ENCODE data around the gene CACNA1C. TPM values are rescaled to one million over a fixed set of nuclear protein-coding genes. Genes with fewer than 3 reads are reported as not detected.

The CACNA1C gene
- total RNA-seq, 1 experiment from 2014 or later: not detected

DNA sequence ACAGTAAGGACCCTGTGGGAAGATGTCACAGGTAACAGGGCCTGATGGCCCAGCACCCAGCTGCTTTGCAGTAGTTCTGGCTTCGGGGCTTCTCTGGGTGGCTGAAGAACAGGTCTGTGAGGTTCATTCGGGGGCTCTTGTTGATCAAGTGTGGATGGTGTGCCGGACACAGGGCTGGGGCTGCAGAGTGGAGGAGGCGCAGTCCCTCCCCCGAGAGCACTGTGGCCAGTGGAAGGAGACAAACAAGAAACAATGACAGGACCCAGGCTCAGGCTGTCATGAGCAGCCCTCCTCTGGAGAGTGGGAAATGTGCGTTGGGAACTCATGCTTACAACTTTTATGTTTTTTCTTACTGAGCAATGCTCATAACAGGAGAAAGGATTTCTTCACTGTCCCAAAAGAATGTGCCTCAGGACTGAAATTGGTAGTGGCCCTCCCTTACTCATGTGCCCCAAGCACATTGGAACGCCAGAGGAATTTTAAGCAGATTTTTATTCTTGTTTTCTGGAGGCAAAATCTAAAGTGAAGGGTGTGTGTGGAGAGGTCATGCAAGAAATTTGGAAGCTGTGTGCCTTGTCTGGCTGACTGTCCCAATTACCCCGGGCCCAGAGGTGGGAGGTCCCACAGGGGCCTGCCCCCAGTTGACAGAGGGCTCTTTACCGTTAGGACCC lies 233.8 kb downstream of the CACNA1C start:
- no peaks in the 10 kb centered on the region for H3K36me3 ChIP-seq (ENCODE audit: low read depth)
- no peaks in the 10 kb centered on the region for H3K9me3 ChIP-seq (ENCODE audit: insufficient read depth, low read depth)
- no peaks in the 10 kb centered on the region for H3F3A ChIP-seq (ENCODE audit: insufficient read depth, low read depth)
- no peaks in the 10 kb centered on the region for H4K20me1 ChIP-seq (ENCODE audit: insufficient read depth)
- H3K9me2 ChIP-seq (ENCODE audit: insufficient read depth): no peaks in the 10 kb centered on the region
- ChIA-PET CTCF (no interaction called here), POLR2A (ENCODE audit: unreplicated experiment) (no interaction called here)
- H3K27me3 ChIP-seq (ENCODE audit: insufficient read depth, low read depth): peaks cover 94% of the 10 kb centered on the region
- no TSS peak for BruUV-seq (replicated peaks)
- TF ChIP-seq, protein P1, sequence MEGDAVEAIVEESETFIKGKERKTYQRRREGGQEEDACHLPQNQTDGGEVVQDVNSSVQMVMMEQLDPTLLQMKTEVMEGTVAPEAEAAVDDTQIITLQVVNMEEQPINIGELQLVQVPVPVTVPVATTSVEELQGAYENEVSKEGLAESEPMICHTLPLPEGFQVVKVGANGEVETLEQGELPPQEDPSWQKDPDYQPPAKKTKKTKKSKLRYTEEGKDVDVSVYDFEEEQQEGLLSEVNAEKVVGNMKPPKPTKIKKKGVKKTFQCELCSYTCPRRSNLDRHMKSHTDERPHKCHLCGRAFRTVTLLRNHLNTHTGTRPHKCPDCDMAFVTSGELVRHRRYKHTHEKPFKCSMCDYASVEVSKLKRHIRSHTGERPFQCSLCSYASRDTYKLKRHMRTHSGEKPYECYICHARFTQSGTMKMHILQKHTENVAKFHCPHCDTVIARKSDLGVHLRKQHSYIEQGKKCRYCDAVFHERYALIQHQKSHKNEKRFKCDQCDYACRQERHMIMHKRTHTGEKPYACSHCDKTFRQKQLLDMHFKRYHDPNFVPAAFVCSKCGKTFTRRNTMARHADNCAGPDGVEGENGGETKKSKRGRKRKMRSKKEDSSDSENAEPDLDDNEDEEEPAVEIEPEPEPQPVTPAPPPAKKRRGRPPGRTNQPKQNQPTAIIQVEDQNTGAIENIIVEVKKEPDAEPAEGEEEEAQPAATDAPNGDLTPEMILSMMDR (conservative IDR thresholded peaks at IDR 0.05): no peak
- TF ChIP-seq EZH2 (IDR thresholded peaks at IDR 0.05; ENCODE audit: low read depth): no peak
- no peak overlapping the region for H3K27ac ChIP-seq
- H2AFZ ChIP-seq: no peak overlapping the region
- no peak overlapping the region for H3K4me3 ChIP-seq
- no peaks in the 10 kb centered on the region for H3K4me1 ChIP-seq (replicated peaks; ENCODE audit: insufficient read depth)
- intact Hi-C loops (cut with micrococcal nuclease; ENCODE audit: unreplicated experiment): no loop called here
- H3K79me2 ChIP-seq (ENCODE audit: low read depth): no peaks in the 10 kb centered on the region
- DNase-seq: no peak
- no peak overlapping the region for H3K4me2 ChIP-seq

DNA sequence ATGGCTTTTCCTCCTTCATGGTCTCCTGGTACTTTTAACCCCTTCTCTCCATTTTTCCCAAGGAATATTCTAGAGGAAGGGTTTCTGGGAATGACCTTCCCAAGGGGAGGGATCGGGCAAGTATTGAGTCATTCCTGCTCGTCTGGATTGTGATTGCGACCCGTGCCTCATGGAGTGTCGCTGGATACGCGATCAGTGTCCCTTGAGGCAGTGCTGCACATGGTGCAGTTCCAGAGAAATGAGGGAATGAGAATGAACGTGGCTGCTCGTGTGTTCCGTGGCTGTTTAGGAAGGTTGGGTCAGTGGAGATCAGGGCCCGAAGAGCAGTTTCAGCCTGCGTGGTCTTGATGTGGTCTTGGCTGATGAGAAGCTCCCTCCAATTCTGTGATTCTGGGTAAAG lies 234.4 kb downstream of the CACNA1C start:
- Histone ChIP-seq H3K4me2 (no peak overlapping the region), H3K27me3 (ENCODE audit: insufficient read depth, low read depth) (peaks cover 93% of the 10 kb centered on the region), H3K4me3 (no peak overlapping the region), H3K36me3 (ENCODE audit: low read depth) (no peaks in the 10 kb centered on the region), H3F3A (ENCODE audit: insufficient read depth, low read depth) (no peaks in the 10 kb centered on the region), H3K27ac (no peak overlapping the region), H3K9me2 (ENCODE audit: insufficient read depth) (no peaks in the 10 kb centered on the region), H4K20me1 (ENCODE audit: insufficient read depth) (no peaks in the 10 kb centered on the region), H2AFZ (no peak overlapping the region), H3K9me3 (ENCODE audit: insufficient read depth, low read depth) (no peaks in the 10 kb centered on the region), H3K79me2 (ENCODE audit: low read depth) (no peaks in the 10 kb centered on the region), H3K4me1 (replicated peaks; ENCODE audit: insufficient read depth) (no peaks in the 10 kb centered on the region)
- TF ChIP-seq, protein P1 (conservative IDR thresholded peaks at IDR 0.05): no peak
- no peak for TF ChIP-seq EZH2 (IDR thresholded peaks at IDR 0.05; ENCODE audit: low read depth)
- intact Hi-C loops (cut with micrococcal nuclease; ENCODE audit: unreplicated experiment): no loop called here
- DNase-seq: no peak
- ChIA-PET POLR2A (ENCODE audit: unreplicated experiment) (no interaction called here), CTCF (no interaction called here)
- BruUV-seq (replicated peaks): no TSS peak

DNA sequence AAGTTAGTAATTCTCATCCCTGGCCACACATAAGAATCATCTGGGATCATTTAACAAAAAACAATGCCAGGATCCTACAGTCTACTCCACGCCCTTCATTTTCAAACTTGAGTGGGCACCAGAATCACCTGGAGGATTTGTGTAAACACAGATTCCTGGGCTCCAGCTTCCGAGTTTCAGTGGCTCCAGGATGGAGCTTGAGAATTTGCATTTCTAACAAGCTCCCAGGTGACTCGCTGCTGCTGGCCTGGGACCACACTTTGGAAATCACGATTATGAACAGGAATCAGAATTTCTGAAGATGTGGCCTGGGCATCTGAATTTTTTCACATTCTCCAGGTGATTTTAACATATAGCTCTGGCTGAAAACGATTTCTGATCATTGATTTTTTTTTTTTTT lies 234.8 kb downstream of the CACNA1C start:
- Histone ChIP-seq H2AFZ (no peak overlapping the region), H3F3A (ENCODE audit: insufficient read depth, low read depth) (no peaks in the 10 kb centered on the region), H3K27me3 (ENCODE audit: insufficient read depth, low read depth) (peaks cover 89% of the 10 kb centered on the region), H3K36me3 (ENCODE audit: low read depth) (no peaks in the 10 kb centered on the region), H3K9me3 (ENCODE audit: insufficient read depth, low read depth) (no peaks in the 10 kb centered on the region), H3K9me2 (ENCODE audit: insufficient read depth) (no peaks in the 10 kb centered on the region), H3K4me1 (replicated peaks; ENCODE audit: insufficient read depth) (no peaks in the 10 kb centered on the region), H3K79me2 (ENCODE audit: low read depth) (no peaks in the 10 kb centered on the region), H3K27ac (no peak overlapping the region), H4K20me1 (ENCODE audit: insufficient read depth) (no peaks in the 10 kb centered on the region), H3K4me3 (no peak overlapping the region), H3K4me2 (no peak overlapping the region)
- no TSS peak for BruUV-seq (replicated peaks)
- ChIA-PET CTCF (no interaction called here), POLR2A (ENCODE audit: unreplicated experiment) (no interaction called here)
- intact Hi-C loops (cut with micrococcal nuclease; ENCODE audit: unreplicated experiment): no loop called here
- DNase-seq: no peak
- TF ChIP-seq EZH2 (IDR thresholded peaks at IDR 0.05; ENCODE audit: low read depth): no peak
- TF ChIP-seq, protein P1 (conservative IDR thresholded peaks at IDR 0.05): no peak

Data from PC-9 (cell line).